ENCODE results near the gene MAP1S.

MAP1S gene

DNA sequence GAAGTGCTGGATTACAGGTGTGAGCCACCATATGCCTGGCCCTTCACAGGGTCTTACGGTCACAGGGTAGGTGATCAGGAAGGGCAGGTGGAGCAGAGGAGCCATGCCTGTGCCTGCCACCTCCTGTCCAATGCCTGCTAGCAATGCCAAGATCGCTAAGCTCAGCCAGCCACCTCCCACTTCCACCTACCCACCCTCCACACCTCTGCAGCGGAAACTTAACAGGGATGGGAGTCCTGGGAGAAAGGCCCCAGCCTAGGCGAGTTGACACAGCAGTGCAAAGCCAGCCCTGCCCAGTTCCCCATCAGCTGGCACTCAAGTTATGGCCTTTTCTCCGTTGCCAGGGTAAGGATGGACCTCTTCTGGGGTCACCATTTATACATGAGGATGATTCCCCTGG is 16.1 kb downstream of the MAP1S start:
- DNase-seq (ENCODE audit: low read depth), result no peak

DNA sequence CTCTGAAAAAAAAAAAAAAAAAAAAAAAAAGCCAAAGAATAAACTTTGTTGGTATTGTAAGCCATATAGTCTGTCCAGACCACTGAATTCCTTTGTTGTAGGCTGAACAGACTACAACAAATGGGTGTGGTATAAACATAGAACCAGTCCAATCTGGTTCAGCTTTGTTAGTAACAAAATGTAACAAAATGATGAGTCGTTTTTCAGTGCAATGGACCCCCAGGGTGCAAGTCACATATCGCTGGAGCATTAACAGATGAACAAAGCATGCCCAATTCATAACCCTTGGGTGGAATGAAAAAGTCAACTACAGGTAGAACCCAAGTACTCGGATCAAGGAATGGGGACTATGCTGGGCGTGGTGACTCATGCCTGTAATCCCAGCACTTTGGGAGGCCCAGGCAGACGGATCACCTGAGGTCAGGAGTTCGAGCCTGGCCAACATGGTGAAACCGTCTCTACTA is 18.4 kb downstream of the MAP1S start:
- DNase-seq (ENCODE audit: low read depth), result no peak

DNA sequence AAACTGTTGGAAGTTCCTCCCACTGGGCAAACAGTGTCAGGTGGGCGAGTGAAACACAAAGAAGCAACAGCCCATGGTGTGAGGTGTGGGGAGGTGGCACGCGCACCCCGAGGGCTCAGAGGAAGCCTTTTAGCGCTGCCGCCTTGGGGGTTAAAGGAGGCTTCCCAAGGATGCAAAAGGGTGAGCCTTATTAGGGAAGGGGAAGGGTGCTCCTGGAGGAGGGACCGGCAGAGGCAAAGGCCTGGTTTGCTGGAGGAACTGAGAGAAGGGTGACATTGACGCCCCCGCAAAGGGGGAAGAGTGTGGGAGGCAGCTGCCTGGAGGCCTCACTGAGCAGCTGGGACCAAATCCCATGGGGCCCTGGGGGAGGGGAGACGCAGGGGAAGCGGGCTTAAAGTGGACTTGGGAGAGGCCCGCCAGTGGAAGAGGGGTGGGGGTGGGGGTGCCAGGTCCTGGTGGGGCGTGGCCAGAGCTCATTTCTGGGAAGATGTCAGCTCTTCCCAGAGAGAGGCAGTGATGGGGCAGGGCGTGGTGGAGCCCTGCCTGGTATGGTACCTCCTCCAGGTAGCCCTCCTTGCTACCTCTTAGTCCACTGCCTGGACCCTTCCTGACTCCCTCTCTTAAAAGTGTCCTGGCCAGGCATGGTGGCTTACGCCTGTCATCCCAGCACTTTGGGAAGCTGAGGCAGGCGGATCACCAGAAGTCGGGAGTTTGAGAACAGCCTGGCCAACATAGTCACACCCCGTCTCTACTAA is 20.0 kb downstream of the MAP1S start:
- DNase-seq (ENCODE audit: low read depth), result no peak

DNA sequence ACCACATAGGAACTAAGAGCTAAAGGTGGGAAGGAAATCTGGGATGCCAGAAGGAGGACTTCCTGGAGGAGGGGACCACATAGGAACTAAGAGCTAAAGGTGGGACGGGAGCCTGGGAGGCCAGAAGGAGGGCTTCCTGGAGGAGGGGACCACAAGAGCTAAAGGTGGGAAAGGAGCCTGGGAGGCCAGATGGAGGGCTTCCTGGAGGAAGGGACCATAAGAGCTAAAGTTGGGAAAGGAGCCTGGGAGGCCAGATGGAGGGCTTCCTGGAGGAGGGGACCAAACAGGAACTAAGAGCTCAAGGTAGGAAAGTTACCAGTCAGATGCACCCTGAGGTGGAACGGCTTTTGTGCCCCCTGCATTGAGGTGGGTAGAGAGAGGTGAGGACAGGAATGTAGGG is 22.2 kb downstream of the MAP1S start:
- no peak for DNase-seq (ENCODE audit: low read depth)

DNA sequence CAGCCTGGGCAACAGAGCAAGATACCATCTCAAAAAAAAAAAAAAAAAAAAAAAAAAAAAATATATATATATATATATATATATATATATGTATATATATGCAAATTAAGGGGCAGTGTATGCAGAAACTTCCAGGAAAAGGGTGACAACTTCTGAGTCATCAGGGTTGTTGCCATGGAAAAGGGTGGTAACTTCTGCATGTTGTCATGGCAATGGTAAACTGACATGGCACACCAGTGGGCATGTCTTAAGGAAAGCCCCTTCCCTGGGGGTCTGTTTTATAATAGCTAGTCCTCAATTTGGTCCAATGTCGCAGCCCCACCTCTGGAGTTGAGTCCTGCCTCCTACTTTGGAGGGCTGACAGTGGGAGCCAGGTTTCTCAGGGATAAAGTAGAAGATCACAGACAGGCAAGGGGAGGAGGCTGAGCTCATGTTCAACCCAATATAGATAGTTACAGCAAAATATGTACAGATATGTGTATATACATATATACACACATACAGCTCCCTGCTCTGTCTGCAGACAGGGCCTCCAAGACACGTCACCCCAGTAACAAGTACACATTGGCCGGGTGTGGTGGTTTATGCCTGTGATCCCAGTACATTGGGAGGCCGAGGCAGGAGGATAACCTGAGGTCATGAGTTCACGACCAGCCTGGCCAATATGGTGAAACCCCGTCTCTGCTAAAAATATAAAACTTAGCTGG is 24.7 kb downstream of the MAP1S start:
- no peak for DNase-seq (ENCODE audit: low read depth)

DNA sequence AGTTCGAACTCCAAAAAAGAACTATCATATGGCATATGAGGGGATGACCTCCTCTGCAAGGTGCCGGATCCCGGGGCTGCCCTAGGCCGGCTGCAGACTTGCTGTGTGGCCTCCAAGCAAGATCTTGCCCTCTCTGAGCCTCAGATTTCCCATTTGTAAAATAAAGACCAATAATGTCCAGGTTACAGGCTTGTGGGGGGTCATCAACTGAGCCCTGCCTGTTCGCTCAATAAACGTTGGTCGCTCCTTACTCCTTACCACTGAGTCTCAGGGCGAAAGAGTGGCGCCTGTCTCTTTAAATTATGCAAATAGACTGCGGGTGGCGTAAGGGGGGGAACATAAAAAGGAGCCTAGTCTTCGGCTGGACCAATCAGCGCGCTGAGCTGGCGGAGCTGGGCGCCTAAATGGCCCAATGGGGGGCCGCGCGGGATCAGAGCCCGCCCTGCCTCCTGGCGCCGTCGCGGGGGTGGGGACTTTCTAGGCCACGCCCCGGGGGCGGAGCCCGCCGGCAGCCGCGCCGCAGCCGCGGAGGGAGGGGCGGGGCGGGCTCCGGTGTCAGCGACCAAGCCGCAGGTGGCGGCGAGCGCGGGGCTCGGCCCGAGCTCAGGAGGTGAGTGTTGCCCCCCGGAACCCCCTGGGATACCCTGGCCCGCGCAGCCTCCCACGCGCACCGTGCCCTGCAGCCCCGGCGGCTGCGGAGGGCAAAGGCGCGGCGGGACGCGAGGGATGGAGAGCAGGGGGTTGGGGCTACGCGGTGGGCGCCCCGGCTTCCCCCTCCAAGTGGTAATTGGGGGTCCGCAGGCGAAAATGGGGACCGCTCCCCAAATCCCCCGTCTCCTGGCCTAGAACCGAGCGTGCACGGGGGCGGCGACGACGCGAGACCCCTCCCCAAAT is 28.2 kb downstream of the MAP1S start:
- DNase-seq (ENCODE audit: low read depth), result peak; percentile 35

DNA sequence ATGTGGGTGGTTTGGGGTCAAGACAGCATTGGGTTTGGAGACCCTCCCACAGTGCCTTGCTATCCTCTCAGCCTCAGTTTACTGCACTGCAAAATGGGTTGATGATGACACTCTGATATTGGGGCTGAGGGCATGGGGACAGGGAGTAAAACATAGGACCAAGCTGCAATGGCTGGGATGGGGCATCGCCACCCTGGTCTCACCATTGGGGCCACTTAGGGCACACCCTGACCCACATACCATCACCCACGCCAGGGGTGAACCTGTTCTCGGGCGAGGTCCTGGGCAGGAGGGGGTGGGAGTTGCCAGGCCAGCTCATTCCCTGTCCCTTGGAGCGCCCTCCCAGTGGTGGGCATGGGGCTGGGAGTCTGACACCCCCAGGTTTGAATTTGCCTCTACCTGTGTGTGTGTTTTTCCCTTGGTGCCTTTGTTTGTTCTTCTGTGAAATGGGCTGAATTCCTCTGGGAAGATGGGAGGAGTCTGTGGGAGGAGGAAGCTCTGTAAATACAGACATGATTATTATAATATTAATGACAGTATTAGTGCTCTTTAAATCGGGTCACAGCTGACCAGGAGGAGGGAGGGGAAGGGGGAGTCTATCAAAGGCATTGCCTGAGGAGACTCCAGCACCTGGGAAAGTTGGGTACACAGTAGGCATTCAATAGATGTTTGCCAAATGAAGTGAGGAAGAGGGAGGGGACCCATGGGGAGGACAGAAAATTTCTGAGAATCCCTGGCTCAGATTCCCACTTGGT is 29.8 kb downstream of the MAP1S start:
- DNase-seq (ENCODE audit: low read depth), result no peak

DNA sequence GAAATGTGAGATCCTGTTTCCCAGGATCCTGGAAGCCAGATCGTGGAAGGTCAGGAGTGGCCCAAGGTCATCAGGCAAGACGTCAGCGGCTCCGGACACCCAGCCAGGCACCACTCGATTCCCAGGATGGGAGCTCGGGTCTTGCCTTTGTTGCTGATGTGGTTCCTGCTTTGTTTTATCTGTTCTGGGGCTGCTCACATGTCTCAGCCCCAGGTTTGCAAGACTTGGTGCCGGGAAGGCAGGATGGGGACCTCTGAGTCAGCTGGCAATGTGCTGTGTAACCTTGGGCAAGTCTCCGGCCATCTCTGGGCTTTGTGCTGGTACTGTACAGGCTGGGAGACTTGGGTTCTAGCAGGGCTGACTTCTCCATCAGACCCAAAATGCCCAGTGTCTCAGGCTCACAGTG is 30.6 kb downstream of the MAP1S start:
- DNase-seq (ENCODE audit: low read depth), result no peak

DNA sequence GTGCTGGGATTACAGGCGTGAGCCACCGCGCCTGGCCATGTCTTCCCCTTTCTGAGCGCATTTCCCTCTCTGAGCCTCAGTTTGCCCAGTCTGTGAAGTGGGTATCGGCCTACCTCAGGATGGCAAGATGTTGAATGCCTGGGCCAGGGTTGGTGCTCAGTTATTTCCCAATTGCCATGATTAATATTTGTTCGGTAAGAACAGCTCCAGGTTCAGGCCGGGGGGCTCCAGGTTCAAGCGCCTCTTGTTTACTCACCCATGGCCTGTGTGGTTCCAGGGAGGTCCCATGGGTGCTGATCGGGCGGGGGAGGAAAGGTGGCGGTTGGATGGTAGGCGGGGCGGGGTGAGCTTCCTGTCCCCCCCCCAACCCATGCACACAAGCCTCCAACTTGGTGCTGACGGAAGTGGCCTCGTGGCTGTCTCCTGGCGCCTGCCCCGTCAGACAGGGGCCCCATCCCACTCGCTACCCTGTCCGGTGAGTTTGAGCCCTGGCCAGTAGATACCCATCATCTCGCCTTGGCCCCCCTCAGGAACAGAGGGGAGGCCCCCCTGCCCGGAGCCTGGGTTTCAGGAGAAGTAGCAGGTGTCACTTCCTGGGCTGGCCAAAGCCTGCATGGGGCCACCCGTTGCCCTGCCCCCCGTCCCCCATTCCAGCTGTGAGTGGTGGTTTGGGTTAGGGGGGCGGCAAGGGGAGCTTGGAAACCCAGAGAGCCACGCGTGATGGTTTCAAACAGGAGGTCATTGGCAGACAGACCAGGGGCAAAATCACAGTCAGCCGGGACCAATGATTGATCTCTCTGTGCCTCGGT is 32.0 kb downstream of the MAP1S start, which contains the start of gene FCHO1:
TSS of gene FCHO1 (plus strand) at position 375 of the 809 bp plus-strand sequence. CDS start 3,688 bp downstream, outside the sequence.
- no peak for DNase-seq (ENCODE audit: low read depth)

DNA sequence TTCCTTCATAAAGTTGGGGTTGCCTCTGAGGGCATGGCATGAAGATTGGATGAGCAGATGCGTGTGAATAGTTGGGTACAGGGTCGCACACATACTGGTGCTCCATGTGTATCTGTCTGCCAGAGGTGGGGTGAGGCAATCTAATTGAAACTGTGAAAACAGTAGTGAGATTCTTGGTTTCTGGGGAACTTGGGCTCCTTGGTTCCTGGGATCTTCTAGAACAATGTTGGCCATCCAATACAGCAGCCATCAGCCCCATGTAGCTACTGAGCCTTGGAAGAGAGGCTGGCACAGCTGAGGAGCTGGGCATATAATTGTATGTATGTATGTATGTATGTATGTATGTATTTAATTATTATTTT is 32.6 kb downstream of the MAP1S start:
- no peak for DNase-seq (ENCODE audit: low read depth)

DNA sequence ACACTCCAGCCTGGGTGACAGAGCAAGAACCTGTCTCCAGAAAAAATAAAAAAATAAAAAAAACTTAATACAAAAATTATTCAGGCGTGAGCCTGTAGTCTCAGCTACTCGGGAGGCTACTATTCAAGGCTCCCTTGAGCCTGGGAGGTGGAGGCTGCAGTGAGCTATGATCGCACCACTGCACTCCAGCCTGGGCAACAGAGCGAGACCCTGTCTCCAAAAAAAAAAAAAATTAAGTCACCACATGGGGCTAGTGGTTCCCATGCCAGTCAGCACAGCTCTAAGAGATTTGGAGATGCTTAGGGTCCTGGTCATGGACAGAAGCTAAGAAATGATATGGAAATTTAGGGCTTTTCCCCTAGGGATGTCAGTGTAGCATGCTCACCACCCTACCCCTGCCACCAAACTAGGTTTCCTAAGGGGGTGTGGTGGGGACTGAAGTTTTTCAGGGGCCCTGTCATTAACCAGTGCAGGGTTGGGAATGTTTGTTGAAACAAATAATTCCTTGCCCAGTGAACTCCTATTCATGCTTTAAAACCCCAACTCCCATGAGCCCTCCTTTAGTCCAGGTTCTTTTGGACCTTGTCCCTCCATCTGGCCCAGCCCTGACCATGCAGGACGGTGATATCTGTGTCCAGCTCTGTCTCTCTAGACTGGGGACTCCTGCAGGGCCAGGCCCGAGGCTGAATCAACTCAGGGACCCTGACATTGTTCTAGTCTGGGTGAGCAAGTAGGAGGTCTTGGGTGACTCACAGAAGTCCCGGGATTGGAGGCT is 33.8 kb downstream of the MAP1S start:
- DNase-seq (ENCODE audit: low read depth), result no peak

DNA sequence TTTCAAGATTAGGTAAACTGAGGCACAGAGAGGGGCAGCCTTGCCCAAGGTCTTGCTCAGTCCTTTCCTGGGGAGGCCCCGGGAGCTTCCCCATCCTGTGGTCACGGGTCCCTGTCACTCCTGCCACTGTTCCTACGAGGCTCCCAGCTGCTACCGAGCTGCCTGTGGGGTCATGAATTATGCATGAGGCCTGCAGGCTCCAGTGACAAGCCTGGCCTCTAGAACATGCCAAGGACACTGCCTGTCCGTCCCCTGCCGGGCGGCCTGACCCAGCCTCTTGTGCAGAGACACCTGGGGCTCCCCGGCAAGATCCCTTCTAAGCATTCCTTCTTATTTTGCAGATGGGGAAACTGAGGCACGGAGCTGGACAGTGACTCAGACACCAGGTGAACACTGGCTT is 34.7 kb downstream of the MAP1S start:
- DNase-seq (ENCODE audit: low read depth), result no peak

DNA sequence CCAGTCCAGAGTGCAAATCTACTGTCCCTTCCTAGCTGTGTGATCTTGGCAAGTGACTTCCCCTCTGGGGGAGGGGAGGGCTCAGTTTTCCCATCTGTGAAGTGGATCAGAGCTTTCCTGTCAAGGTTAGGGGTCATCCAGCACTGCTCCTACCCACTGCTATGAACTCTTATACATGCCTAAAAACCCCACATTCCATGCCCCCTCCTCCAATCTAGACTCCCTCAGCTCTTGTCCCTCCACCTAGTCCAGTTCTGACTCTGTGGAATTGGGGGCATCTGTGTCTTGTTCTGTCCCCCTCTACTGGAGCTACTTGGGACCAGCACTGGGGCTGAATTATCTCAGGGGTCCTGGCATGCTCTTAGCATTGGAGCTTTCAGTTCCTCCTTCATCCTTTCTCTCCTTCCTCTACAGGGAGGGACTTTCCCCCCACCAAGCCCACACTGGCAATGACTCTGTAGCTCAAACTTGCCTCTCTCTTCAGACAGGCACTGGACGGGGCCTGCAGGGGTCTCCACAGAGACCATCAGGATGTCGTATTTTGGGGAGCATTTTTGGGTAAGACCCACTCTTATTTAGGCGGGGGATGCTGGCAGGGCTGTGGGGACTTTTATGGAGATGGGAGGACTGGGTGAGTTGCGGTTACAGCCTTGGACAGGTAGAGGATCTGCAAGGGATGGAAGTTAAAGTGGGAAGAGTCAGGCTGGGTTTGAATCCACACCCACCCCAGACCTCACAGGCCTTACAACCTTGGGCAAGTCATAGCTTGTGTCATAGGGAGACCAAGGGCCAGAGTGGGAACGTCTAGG is 35.6 kb downstream of the MAP1S start:
- no peak for DNase-seq (ENCODE audit: low read depth)

DNA sequence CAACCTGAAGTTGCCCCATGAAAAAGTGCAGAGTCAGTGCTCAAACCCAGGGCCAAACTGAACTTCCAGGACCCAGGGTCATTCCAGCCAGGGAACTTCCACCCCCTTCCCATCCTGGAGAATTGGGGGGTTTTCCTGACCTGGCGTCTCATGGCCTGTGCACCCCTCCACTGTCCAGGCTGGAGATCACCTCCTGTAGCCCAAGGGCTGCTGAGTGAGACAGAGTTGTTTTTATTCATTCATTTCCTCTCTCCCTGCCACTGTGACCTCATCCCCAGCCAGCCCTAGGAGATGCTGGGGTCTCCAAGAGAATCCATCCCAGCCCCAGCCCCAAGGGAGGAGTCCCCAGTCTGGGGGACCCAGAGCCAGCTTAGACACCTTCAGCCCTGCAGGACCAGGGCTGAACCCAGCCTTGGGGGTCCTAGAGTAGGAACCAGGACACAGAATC is 36.2 kb downstream of the MAP1S start:
- no peak for DNase-seq (ENCODE audit: low read depth)

DNA sequence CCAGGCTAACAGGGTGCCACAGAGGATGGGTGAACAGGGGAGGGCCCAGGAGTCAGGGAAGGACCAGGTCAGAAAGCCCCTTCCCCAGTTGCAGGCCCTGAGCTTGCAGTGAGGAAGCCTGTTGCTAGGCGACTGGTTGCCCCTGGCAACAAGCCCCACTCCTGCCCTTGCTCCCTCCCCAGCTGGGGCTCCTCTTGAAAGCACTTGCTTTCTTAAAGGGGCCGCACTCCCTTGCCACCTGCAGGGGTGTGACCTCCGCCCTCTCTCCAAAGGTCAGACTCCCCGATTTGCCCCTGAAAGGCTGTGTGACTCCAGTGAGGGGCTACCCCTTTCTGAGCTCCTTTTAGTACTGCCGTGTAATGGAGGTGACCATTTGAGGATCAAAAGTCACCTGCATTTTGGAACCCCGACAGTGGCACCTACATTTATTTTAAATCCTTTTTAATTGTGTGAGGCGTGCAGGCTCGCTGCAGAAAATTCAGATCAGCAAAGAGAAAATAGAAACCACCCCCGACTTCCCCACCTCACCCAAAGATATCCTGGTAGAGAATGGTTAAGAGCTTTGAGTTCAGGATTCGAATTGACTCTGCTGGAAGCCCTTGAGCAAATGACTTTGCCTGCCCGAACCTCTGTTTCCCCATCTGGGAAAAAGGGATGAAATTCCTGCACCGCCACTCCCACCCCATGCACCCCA is 36.8 kb downstream of the MAP1S start:
- DNase-seq (ENCODE audit: low read depth), result no peak

DNA sequence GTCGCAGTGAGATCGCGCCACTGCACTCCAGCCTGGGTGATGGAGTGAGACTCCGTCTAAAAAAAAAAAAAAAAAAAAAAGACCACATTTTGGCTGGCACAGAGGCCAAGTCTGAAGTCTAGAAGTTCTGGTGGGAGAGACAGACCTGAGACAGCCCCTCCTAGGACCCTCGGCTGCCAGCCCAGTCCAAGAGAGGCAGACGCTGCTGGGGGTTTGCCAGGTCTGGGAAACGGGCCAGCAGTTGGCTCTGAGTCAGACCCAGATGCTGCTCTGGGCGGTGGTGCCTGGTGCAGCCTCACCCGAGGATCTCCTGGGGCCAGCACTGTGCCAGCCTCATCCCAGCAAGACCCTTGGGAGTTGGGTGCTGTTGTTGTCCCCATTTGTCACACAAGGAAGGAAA is 37.8 kb downstream of the MAP1S start:
- DNase-seq (ENCODE audit: low read depth), result no peak

DNA sequence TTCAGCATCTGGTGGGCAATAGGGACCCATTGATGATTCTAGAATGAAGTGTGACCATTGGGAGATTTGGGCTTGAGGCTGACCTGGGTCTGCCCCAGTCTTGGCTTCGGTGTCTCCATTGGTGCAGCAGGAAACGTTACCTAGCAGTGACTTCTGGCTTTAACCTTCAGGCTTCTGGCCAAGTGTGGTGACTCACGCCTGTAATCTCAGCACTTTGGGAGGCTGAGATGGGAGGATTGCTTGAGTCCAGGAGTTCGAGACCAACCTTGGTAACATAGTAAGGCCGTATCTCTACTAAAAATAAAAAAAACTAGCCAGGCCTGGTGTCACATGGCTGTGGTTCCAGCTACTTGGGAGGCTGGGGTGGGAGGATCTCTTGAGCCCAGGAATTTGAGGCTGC is 39.2 kb downstream of the MAP1S start:
- no peak for DNase-seq (ENCODE audit: low read depth)

DNA sequence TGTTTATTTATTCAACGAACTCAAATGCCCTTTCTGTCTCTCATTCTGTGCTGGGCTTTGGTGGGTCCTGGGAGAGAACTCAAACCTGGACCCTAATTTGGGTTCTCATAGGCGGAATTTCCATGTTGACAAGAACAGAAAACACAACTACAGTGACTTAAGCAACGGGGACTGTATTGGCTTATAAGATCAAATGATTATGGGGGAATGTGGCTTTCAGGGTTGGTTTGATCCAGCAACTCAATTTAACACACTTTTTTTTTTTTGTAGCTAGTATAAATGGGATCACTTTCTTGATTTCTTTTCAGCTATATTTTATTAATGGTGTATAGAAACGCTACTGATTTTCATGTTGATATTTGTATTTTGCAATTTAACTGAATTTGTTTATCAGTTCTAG is 41.9 kb downstream of the MAP1S start:
- DNase-seq (ENCODE audit: low read depth), result no peak

Measured in GM04503 (cell line).